GM23248 (cell line): ENCODE measurements around the gene CFAP99. TPM values are rescaled to one million over a fixed set of nuclear protein-coding genes. Genes with fewer than 3 reads are reported as not detected.

Source experiments
- DNase-seq: peaks from one replicate; pipeline ENCODE4 v3.0.0-alpha.2; 2015
- H2AFZ ChIP-seq: fragments of 200-600 bp; sonication (generic); 2 replicates; pipeline ENCODE4 v1.6.1; 2016; ENCODE audit warnings: antibody characterized with exemption
- H3F3A ChIP-seq: fragments of 200-600 bp; sonication (generic); 2 replicates; pipeline ENCODE4 v1.6.1; 2016; ENCODE audit warnings: mild to moderate bottlenecking, antibody characterized with exemption, mixed run types; ENCODE audit not compliant: insufficient read depth
- H3K27ac ChIP-seq: fragments of 200-600 bp; sonication (generic); 2 replicates; pipeline ENCODE4 v1.5.1; 2016; ENCODE audit warnings: mild to moderate bottlenecking
- H3K27me3 ChIP-seq: fragments of 200-600 bp; sonication (generic); replicated peaks from 2 replicates; pipeline ENCODE4 v1.6.1; 2016; ENCODE audit warnings: mild to moderate bottlenecking; ENCODE audit not compliant: insufficient read depth
- H3K36me3 ChIP-seq: fragments of 200-600 bp; sonication (generic); 2 replicates; pipeline ENCODE4 v1.6.1; 2016; ENCODE audit warnings: low read depth, mild to moderate bottlenecking
- H3K4me1 ChIP-seq: fragments of 200-600 bp; sonication (generic); 2 replicates; pipeline ENCODE4 v1.6.1; 2016; ENCODE audit warnings: mild to moderate bottlenecking; ENCODE audit not compliant: insufficient read depth
- H3K4me2 ChIP-seq: fragments of 200-600 bp; sonication (generic); one replicate; pipeline ENCODE4 v1.6.1; 2016; ENCODE audit warnings: mild to moderate bottlenecking; ENCODE audit not compliant: unreplicated experiment
- H3K4me3 ChIP-seq: fragments of 200-600 bp; sonication (generic); 2 replicates; pipeline ENCODE4 v1.5.1; 2016; ENCODE audit warnings: mild to moderate bottlenecking
- H3K79me2 ChIP-seq: fragments of 200-600 bp; sonication (generic); 2 replicates; pipeline ENCODE4 v1.6.1; 2016; ENCODE audit warnings: mild to moderate bottlenecking; ENCODE audit not compliant: insufficient read depth
- H3K9ac ChIP-seq: fragments of 200-600 bp; sonication (generic); 2 replicates; pipeline ENCODE4 v1.6.1; 2016; ENCODE audit warnings: mild to moderate bottlenecking
- H3K9me2 ChIP-seq: fragments of 200-600 bp; sonication (generic); 2 replicates; pipeline ENCODE4 v1.6.1; 2016; ENCODE audit warnings: mixed run types, mild to moderate bottlenecking, moderate library complexity; ENCODE audit not compliant: insufficient read depth
- H3K9me3 ChIP-seq: fragments of 200-600 bp; sonication (generic); one replicate; pipeline ENCODE4 v1.6.1; 2017; ENCODE audit warnings: low read depth
- H4K20me1 ChIP-seq: fragments of 200-600 bp; sonication (generic); 2 replicates; pipeline ENCODE4 v1.6.0; 2016; ENCODE audit not compliant: insufficient read depth
- EZH2 ChIP-seq: fragments of 200-600 bp; sonication (generic); IDR thresholded peaks from 2 replicates; pipeline ENCODE4 v1.6.1; 2018; ENCODE audit warnings: antibody characterized with exemption, mild to moderate bottlenecking; ENCODE audit not compliant: insufficient read depth, poor library complexity, severe bottlenecking
- EZH2phosphoT487 ChIP-seq: fragments of 200-600 bp; sonication (generic); IDR thresholded peaks from 2 replicates; pipeline ENCODE4 v1.6.1; 2018; ENCODE audit warnings: antibody characterized with exemption, moderate library complexity, mild to moderate bottlenecking, low read depth; ENCODE audit not compliant: insufficient read depth
- WGBS, 2 experiments: methylation state at CpG; one replicate each; pipeline ENCODE4 v1.1.6; 2015 to 2017; ENCODE audit warnings: low lambda C conversion rate in 2 of 2, low coverage in 1 of 2; ENCODE audit errors: missing lambda C conversion rate in 2 of 2; 5-methylcytosine and 5-hydroxymethylcytosine counted together
- in situ Hi-C: fragments of 300-500 bp; cut with MboI; formaldehyde crosslinking; loops from 2 replicates; pipeline ENCODE4 v1.15.0; 2020
- polyA plus RNA-seq: library from polyadenylated mRNA; unstranded; fragments of >200 nt; fragmentation: Nextera tagmentation; extraction: Ambion mirVana; gene quantifications from 2 replicates; pipeline ENCODE4 v1.2.1, GENCODE V29; 2016
- total RNA-seq: library from RNA; depleted of rRNA; stranded (reverse); fragments of >200 nt; shearing (Covaris generic); gene quantifications from 2 replicates; pipeline ENCODE4 v1.2.3, GENCODE V29; 2014; rRNA removed

Gene CFAP99
- total RNA-seq (not detected in 2 replicates), polyA plus RNA-seq (not detected in 2 replicates)

DNA sequence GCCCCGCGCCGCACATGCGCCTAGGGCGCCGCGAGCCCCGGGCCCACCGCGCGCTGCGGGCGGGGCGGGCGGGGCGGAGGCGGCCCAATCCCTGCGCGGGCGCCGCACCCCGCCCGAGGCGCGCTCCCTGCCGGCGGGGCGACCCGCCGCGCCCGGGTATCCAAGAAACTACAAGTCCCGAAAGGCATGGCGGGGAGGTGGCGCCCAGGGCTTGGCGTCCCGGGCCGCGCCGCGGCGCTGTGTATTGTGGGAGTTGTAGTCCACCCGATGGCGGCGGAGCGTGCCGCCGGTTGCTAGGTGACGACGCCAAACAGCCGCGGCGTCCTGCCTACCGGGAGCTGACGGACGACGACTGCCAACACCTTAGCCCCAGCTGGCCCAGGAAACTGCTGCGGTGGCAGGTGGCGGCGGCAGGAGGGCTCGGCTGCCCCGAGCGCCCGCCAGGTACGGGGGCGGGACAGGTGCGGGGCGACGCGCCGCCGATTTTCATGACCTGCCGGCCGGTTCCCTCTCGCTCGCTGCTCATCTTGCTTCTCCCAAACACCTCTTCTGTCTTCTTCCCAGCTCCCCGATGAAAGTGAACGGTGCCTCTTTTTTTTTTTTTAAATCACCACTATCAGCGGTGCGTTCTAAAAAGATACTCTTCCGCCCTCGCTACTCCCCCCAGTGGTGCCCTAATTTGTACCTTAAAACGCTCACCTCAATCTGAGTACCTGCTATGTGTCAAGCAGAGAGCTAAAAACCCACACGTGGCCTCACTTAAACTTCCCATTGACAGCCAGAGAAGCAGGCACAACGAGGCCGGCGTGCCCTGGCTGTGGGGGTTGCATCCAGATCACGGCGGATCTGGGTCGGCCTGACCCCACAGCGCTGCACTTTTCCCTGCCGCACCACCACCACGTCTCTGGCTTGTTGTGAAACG, at the start of gene CFAP99:
Gene CFAP99, plus strand, starts transcription at position 306 of the 922 bp plus-strand sequence.
- H3K27me3 ChIP-seq = peaks cover 25% of the 10 kb centered on the region

DNA sequence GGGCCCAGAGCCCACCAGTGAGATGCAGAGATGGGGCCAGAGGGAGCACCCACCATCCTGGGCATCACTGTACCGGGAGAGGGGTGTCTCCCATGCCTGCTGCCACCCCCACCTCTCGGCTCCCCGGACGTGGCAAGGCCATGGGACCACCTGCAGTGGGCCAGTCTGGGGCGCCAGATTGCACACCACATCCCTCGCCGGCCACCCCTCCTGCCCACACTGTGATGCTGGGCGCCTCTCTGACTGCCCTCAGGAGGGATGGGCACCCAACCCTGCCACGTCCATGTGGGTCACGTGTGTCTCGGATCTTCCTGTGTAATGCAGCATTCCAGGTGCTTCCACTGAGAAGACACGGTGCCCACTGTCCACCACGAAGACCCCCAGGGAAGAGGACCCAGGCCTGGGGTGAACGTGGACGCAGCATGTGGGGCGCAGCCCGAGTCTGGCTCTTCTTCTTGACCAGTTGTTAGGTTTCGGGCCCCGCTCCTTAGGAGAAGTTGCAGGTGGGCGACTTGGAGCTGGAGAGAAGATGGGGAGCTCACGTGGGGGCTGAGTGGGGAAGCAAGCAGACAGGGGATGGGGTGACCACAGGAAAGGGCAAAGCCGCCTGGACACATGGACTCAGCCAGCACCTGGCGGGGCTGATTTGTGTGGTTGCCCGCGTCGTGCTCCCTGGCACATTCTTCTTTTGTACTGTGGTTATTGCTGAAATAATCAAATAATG, 48.0 kb upstream of the CFAP99 start:
- TF ChIP-seq EZH2phosphoT487 = no peak
- no peak for TF ChIP-seq EZH2

More for the DNA sequence above, at the start of gene CFAP99:
- in situ Hi-C loops = no loop called here
- Histone ChIP-seq H3K79me2 (no peaks in the 10 kb centered on the region), H3K27ac (no peak within 1 kb of the TSS), H3K9me3 (no peaks in the 10 kb centered on the region), H3K4me2 (peak within 1 kb of the TSS; percentile 87), H3K36me3 (no peaks in the 10 kb centered on the region), H3K9ac (peak within 1 kb of the TSS; percentile 75), H3K9me2 (no peaks in the 10 kb centered on the region), H4K20me1 (no peaks in the 10 kb centered on the region), H3K4me3 (peak within 1 kb of the TSS; percentile 80), H2AFZ (peak within 1 kb of the TSS; percentile 85), H3F3A (peaks cover 23% of the 10 kb centered on the region), H3K4me1 (peaks cover 4% of the 10 kb centered on the region; the same call in 1 of the 2 replicates)
- TF ChIP-seq EZH2phosphoT487 (no peak), EZH2 (no peak)
- 2 to 4% methylated on average over 58 to 81 of the region's 94 CpGs for WGBS, 2 experiments
- peak; percentile 97 for DNase-seq

DNA sequence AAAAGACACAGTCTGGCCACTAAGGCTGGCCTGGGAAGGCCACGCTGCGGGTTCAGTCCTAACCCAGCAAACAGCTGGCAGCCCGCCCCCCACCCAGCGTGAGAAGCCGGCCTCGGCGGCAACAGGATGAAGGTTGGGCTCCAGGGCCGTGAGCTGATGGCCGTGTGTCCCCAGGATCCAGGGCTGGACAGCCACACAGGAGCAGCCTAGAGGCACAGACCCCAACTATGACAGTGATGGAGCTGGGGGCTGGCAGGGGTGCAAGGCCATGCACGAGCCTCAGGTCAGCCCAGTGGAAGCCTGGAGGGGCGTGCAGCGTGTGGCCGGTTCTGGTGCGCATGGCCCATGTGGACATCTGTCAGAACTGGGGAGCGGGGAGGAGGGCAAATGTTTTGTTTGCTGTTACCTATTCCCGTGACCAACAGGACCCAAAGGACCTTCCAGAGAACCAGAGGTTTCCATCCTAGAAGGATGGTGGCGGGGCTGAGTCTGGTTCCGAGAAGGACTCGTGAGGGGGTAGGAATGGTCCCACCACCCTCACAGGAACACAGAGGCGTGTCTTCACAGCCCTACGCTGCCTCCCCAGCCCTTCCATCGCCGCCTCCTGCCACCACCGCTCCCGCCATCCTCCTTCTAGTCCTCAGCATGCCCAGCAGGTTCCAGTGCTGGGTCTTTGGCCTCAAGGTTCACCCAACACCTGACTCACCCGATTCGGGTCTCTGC, 46.8 kb upstream of the CFAP99 start:
- H3K9ac ChIP-seq = no peak overlapping the region
- H3K9me3 ChIP-seq = no peaks in the 10 kb centered on the region
- no peak overlapping the region for H3K27ac ChIP-seq
- DNase-seq = no peak
- H3K79me2 ChIP-seq = no peaks in the 10 kb centered on the region
- H3K4me2 ChIP-seq = no peak overlapping the region
- WGBS, 2 experiments = 79 to 80% methylated on average over 27 of the region's 27 CpGs
- no peaks in the 10 kb centered on the region for H3K4me1 ChIP-seq
- H3K27me3 ChIP-seq = no peaks in the 10 kb centered on the region
- no peaks in the 10 kb centered on the region for H4K20me1 ChIP-seq
- in situ Hi-C loops = no loop called here
- H3F3A ChIP-seq = no peaks in the 10 kb centered on the region
- no peaks in the 10 kb centered on the region for H3K36me3 ChIP-seq
- no peak overlapping the region for H3K4me3 ChIP-seq
- no peaks in the 10 kb centered on the region for H3K9me2 ChIP-seq
- no peak overlapping the region for H2AFZ ChIP-seq
- TF ChIP-seq EZH2 (no peak), EZH2phosphoT487 (no peak)

More for the DNA sequence above, 48.0 kb upstream of the CFAP99 start:
- DNase-seq = no peak
- Histone ChIP-seq H4K20me1 (no peaks in the 10 kb centered on the region), H3K4me2 (no peak overlapping the region), H3K9ac (no peak overlapping the region), H2AFZ (no peak overlapping the region), H3K27me3 (no peaks in the 10 kb centered on the region), H3K9me3 (no peaks in the 10 kb centered on the region), H3K4me3 (no peak overlapping the region), H3K79me2 (no peaks in the 10 kb centered on the region), H3K9me2 (no peaks in the 10 kb centered on the region), H3K4me1 (no peaks in the 10 kb centered on the region), H3K36me3 (no peaks in the 10 kb centered on the region), H3F3A (no peaks in the 10 kb centered on the region), H3K27ac (no peak overlapping the region)
- in situ Hi-C loops = no loop called here
- 78 to 80% methylated on average over 22 to 26 of the region's 26 CpGs for WGBS, 2 experiments
